Mesothelial cell of epicardium (in vitro differentiated cells): ENCODE measurements around the gene POMGNT2. TPM values are rescaled to one million over a fixed set of nuclear protein-coding genes. Genes with fewer than 3 reads are reported as not detected.

ENCODE experiments used
- DNase-seq, 2 experiments: peaks; one replicate each; pipeline ENCODE4 v3.0.0; 2021; ENCODE audit warnings: low spot score in 2 of 2; ENCODE audit not compliant: unreplicated experiment in 2 of 2
- H3K27ac Mint-ChIP-seq: 2 replicates; pipeline ENCODE4 v1.8.0; 2021; ENCODE audit warnings: mixed read lengths
- H3K27me3 Mint-ChIP-seq: 2 replicates; pipeline ENCODE4 v1.8.0; 2021; ENCODE audit warnings: low read depth, mixed read lengths
- H3K36me3 Mint-ChIP-seq: 2 replicates; pipeline ENCODE4 v1.8.0; 2021; ENCODE audit warnings: mixed read lengths
- H3K4me1 Mint-ChIP-seq: 2 replicates; pipeline ENCODE4 v1.8.0; 2021; ENCODE audit warnings: mixed read lengths
- H3K4me3 Mint-ChIP-seq: 2 replicates; pipeline ENCODE4 v1.8.0; 2021; ENCODE audit warnings: mild to moderate bottlenecking, moderate library complexity, mixed read lengths
- H3K9me3 Mint-ChIP-seq: 2 replicates; pipeline ENCODE4 v1.8.0; 2021; ENCODE audit warnings: mixed read lengths
- total RNA-seq: library from RNA; stranded (reverse); gene quantifications from 3 replicates; pipeline ENCODE4 v1.2.1, GENCODE V29; 2021
- TF ChIP-seq, protein P1 (sequence below): fragments of 200-600 bp; sonication (generic); IDR thresholded peaks from one replicate; pipeline ENCODE4 v1.5.0; 2021; ENCODE audit warnings: antibody characterized with exemption; ENCODE audit not compliant: unreplicated experiment

POMGNT2 gene
- total RNA-seq, 1 donor from 2014 or later: 18.6 TPM

DNA sequence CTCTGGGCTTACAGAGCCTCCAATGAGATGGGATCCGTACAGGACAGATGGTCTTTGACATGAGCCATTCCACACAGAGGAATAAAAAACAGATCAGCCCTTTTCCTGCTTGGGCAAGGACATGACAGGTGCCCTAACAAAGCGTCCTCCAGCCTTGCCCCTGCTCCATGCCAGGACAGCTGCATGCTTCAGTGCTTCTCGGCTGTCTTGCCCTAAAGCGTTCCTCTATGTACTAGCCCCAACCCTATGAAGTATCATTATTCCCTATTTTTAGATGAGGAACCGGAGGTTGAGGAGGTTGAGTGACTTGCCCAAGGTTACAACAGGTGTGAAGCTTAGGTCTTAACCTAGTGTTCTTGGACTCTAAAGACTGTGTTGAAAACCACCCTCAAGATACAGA, 10.5 kb downstream of the POMGNT2 start:
- DNase-seq: no peak
- H3K36me3 Mint-ChIP-seq: no peaks in the 10 kb centered on the region
- no peaks in the 10 kb centered on the region for H3K27me3 Mint-ChIP-seq
- no peaks in the 10 kb centered on the region for H3K4me1 Mint-ChIP-seq
- no peak overlapping the region for H3K27ac Mint-ChIP-seq
- TF ChIP-seq, protein P1, sequence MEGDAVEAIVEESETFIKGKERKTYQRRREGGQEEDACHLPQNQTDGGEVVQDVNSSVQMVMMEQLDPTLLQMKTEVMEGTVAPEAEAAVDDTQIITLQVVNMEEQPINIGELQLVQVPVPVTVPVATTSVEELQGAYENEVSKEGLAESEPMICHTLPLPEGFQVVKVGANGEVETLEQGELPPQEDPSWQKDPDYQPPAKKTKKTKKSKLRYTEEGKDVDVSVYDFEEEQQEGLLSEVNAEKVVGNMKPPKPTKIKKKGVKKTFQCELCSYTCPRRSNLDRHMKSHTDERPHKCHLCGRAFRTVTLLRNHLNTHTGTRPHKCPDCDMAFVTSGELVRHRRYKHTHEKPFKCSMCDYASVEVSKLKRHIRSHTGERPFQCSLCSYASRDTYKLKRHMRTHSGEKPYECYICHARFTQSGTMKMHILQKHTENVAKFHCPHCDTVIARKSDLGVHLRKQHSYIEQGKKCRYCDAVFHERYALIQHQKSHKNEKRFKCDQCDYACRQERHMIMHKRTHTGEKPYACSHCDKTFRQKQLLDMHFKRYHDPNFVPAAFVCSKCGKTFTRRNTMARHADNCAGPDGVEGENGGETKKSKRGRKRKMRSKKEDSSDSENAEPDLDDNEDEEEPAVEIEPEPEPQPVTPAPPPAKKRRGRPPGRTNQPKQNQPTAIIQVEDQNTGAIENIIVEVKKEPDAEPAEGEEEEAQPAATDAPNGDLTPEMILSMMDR: no peak
- no peaks in the 10 kb centered on the region for H3K9me3 Mint-ChIP-seq
- H3K4me3 Mint-ChIP-seq: no peak overlapping the region

DNA sequence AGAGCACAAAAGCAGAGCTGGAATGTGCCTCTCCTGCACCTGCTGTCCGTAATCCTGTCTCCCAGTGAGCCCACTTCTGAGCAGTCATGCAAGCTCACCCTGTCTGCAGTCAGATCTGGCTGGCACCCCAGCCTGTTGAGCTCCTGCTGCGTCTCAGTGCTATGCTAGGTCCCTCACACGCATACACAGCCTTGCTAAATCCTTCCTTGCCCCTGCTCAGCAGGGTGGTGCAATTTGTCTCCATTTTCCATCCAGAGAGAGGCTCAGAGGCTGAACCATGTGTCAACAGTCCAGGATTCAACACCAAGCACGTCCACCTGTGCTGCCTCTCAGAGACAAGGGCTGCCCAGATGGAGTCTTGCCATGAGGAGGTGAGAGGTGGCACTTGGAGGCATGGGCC, 11.0 kb downstream of the POMGNT2 start:
- Mint-ChIP-seq H3K27me3 (no peaks in the 10 kb centered on the region), H3K4me3 (no peak overlapping the region), H3K9me3 (no peaks in the 10 kb centered on the region), H3K4me1 (no peaks in the 10 kb centered on the region), H3K36me3 (no peaks in the 10 kb centered on the region), H3K27ac (no peak overlapping the region)
- TF ChIP-seq, protein P1: no peak
- DNase-seq: no peak

DNA sequence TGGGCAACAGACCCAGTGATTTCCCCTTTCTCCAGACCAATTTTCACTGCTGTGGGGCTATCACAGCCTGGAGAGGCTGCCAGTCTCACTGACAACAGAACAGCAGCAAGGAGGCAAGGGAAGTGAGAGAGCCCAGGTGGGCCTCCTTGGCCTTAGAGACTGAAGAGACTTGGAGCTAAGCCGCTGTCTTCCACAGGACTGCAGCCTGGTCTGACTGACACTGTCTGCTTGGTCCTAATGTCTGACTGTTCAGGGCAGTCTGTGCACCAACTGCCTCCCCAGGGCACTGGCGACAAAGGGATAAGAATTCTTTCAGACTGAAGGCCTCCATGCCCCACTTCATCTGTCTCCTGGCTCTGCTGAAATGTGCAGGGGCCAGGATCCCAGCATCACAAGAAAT, 11.5 kb downstream of the POMGNT2 start:
- Mint-ChIP-seq H3K27me3 (no peaks in the 10 kb centered on the region), H3K36me3 (no peaks in the 10 kb centered on the region), H3K9me3 (no peaks in the 10 kb centered on the region), H3K27ac (no peak overlapping the region), H3K4me1 (no peaks in the 10 kb centered on the region), H3K4me3 (no peak overlapping the region)
- TF ChIP-seq, protein P1: no peak
- no peak for DNase-seq

DNA sequence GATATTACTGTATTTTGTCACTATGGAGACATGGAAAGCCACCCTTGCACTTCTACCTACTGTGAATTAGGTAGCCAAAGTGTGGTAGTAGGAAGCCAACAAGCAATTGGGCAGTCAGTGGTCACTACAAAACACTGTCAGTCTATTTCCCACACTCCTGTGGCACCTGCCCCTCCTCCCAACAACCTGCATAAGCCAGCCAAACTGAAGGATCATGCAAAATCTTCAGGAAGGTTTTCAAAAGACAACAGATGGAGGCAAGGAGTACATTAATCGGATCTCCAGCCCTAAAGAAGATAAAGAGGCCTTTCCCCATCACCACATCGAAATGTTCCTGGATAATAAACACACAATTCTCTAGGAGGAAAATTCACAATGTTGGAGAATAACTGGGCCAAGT, 11.9 kb downstream of the POMGNT2 start:
- DNase-seq: no peak
- Mint-ChIP-seq H3K4me3 (no peak overlapping the region), H3K9me3 (no peaks in the 10 kb centered on the region), H3K27me3 (no peaks in the 10 kb centered on the region), H3K36me3 (no peaks in the 10 kb centered on the region), H3K4me1 (no peaks in the 10 kb centered on the region), H3K27ac (no peak overlapping the region)
- TF ChIP-seq, protein P1: no peak

DNA sequence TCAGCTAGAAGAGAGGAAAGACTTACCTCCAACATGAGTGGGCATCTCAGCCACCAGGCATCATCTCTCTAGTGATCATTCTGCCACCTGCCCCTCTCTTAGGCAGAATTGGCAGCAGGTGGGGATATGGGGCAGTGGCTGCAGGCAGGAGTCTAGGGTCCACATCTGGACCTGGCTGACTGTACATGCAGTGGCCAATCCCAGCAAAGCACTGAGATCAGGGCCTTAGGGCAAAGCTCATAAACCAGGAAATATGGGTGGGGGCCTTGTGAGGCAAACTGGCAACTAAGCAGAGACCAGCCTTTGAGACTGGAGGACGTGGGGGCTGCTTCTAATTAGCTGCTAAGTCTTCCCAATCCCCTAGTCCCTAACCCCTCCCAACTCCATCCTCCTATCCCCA, 12.9 kb downstream of the POMGNT2 start:
- no peak for DNase-seq
- TF ChIP-seq, protein P1: no peak
- Mint-ChIP-seq H3K27me3 (no peaks in the 10 kb centered on the region), H3K36me3 (no peaks in the 10 kb centered on the region), H3K27ac (no peak overlapping the region), H3K4me3 (no peak overlapping the region), H3K4me1 (no peaks in the 10 kb centered on the region), H3K9me3 (no peaks in the 10 kb centered on the region)

DNA sequence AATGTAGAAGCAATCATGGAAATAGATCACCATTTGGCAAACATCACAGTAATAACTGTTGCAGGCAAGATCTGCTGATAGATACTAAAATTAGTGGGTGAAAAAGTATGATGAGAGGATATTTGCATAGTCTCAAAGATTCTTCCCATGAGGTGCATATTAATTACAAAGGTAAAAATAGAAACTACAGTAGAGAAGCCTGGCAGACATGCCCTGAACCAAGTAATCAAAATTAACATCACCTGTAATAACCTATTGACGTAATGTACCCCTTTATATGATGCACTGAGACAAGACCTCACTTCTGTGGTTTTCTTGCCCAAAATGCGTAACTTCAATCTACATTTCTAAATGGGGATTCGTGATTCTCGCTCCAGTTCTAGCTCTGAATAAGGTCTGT, 14.4 kb downstream of the POMGNT2 start:
- no peak overlapping the region for H3K27ac Mint-ChIP-seq
- no peak overlapping the region for H3K4me3 Mint-ChIP-seq
- H3K36me3 Mint-ChIP-seq: no peaks in the 10 kb centered on the region
- H3K27me3 Mint-ChIP-seq: no peaks in the 10 kb centered on the region
- TF ChIP-seq, protein P1: no peak
- peaks cover 4% of the 10 kb centered on the region for H3K4me1 Mint-ChIP-seq
- DNase-seq: no peak
- no peaks in the 10 kb centered on the region for H3K9me3 Mint-ChIP-seq
